Hepatocyte (in vitro differentiated cells): ENCODE results near the gene DOCK7.

Source experiments
- CTCF ChIP-seq: fragments of 200-600 bp; sonication (generic); IDR thresholded peaks from 2 replicates; pipeline ENCODE4 v1.5.1; 2016; ENCODE audit warnings: antibody characterized with exemption, mild to moderate bottlenecking; ENCODE audit not compliant: poor library complexity
- EZH2 ChIP-seq: fragments of 200-600 bp; sonication (generic); IDR thresholded peaks from 2 replicates; pipeline ENCODE4 v1.6.1; 2016; ENCODE audit warnings: antibody characterized with exemption, mild to moderate bottlenecking, borderline replicate concordance
- EZH2phosphoT487 ChIP-seq: fragments of 200-600 bp; sonication (generic); IDR thresholded peaks from one replicate; pipeline ENCODE4 v1.6.1; 2018; ENCODE audit warnings: antibody characterized with exemption, mild to moderate bottlenecking, low read depth, moderate library complexity; ENCODE audit not compliant: unreplicated experiment, severe bottlenecking

- TF ChIP-seq CTCF (no peak), EZH2phosphoT487 (no peak), EZH2 (no peak)
Observed at GRCh38 chr1:62727656-62728407, 39.6 kb upstream of the DOCK7 start.
